Measurements from ENCODE around the gene PTPRN2. TPM values are rescaled to one million over a fixed set of nuclear protein-coding genes. Genes with fewer than 3 reads are reported as not detected.
A peak's percentile ranks its signal among the peaks of the same experiment; 100 is the strongest.

Gene PTPRN2
- total and polyA plus RNA-seq, 7 donors, result 0.47 to 0.82 (median 0.51) TPM

DNA sequence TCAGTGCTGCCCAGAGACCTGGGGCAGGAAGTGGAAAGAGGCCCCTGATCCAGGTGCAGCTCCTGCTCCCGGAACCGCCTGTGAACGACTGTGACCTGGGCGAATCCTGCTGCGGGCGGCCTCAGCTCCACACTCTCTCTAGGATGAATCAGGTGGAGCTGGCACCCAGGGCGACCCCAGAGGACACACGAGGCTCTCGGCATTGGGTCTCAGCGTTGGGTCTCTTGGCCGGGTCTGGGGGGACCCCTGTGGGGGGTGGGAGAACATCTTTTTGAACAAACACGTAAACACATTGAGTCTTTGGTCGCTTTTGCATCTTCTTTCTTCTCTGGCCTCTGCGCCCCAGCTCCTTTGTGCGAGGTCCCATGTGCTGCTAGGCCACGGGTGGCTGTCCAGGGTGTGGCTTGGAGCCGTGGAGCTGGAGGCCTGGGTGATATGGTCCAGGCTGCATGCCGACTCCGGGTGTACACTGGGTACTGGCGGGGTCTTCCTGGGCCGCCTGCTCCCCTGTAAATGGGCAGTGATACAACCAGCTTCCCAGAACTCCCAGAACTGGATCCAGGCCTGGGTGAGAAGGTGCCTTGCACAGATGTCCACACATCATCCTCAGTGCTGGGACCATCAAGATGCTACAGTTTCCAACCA lies 815.0 kb downstream of the PTPRN2 start:
- WGBS, 3 donors, result 81 to 89% (median 85%) methylated on average over 21 of the region's 21 CpGs
- H3K36me3 ChIP-seq (ENCODE audit: insufficient read depth in 1 of 2, low read depth in 1 of 2), result no peaks in the 10 kb centered on the region
- H3K4me1 ChIP-seq, result no peaks in the 10 kb centered on the region
- H3K9me3 ChIP-seq, result peaks cover 3% of the 10 kb centered on the region
- peaks cover 0 to 6% (median 2%) of the 10 kb centered on the region in 3 donors for H3K27me3 ChIP-seq (ENCODE audit: insufficient read depth in 3 of 3, low read length in 2 of 3)
- TF ChIP-seq CTCF (IDR thresholded peaks at IDR 0.05), result no peak
- H3K27ac ChIP-seq, result no peak overlapping the region
- ATAC-seq, result no peak
- intact Hi-C loops (cut with DNase I), result no loop called here
- no peak overlapping the region for H3K4me3 ChIP-seq
- peak in 1 of 2 donors; percentile 30 for DNase-seq

DNA sequence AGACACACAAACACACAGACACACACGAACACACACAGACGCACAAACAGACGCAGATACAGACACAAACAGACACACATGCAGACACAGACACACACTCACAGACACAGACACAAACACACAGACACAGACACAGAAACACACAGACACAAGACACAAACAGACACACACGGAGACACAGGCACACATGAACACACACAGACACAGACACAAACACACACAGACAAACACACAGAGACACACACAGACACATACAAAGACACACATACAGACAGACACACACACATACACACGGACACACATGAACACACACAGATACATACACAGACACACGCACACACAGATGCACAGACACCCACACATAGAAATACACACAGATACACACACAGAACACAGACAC lies 815.9 kb downstream of the PTPRN2 start:
- H3K27ac ChIP-seq, result no peak overlapping the region
- no peaks in the 10 kb centered on the region for H3K36me3 ChIP-seq (ENCODE audit: insufficient read depth in 1 of 2, low read depth in 1 of 2)
- no peak for DNase-seq
- no peak for ATAC-seq
- TF ChIP-seq CTCF (IDR thresholded peaks at IDR 0.05), result no peak
- H3K9me3 ChIP-seq, result peaks cover 3% of the 10 kb centered on the region
- H3K4me1 ChIP-seq, result no peaks in the 10 kb centered on the region
- peaks cover 0 to 6% (median 2%) of the 10 kb centered on the region in 3 donors for H3K27me3 ChIP-seq (ENCODE audit: insufficient read depth in 3 of 3, low read length in 2 of 3)
- intact Hi-C loops (cut with DNase I), result no loop called here
- no peak overlapping the region for H3K4me3 ChIP-seq
- 94 to 100% (median 97%) methylated on average over 6 of the region's 6 CpGs for WGBS, 3 donors

GRCh38 chr7:157770716-157771320 lies 816.8 kb downstream of the PTPRN2 start:
- intact Hi-C loops (cut with DNase I), result no loop called here
- Histone ChIP-seq H3K27ac (no peak overlapping the region), H3K4me1 (no peaks in the 10 kb centered on the region), H3K4me3 (no peak overlapping the region), H3K27me3 (ENCODE audit: insufficient read depth in 3 of 3, low read length in 2 of 3) (peaks cover 0 to 6% (median 2%) of the 10 kb centered on the region in 3 donors), H3K9me3 (peaks cover 3% of the 10 kb centered on the region), H3K36me3 (ENCODE audit: insufficient read depth in 1 of 2, low read depth in 1 of 2) (no peaks in the 10 kb centered on the region)
- WGBS, 3 donors, result 89 to 95% (median 90%) methylated on average over 13 of the region's 13 CpGs
- TF ChIP-seq CTCF (IDR thresholded peaks at IDR 0.05), result no peak
- DNase-seq (peak in 1 of 2 donors; percentile 22), ATAC-seq (no peak)

DNA sequence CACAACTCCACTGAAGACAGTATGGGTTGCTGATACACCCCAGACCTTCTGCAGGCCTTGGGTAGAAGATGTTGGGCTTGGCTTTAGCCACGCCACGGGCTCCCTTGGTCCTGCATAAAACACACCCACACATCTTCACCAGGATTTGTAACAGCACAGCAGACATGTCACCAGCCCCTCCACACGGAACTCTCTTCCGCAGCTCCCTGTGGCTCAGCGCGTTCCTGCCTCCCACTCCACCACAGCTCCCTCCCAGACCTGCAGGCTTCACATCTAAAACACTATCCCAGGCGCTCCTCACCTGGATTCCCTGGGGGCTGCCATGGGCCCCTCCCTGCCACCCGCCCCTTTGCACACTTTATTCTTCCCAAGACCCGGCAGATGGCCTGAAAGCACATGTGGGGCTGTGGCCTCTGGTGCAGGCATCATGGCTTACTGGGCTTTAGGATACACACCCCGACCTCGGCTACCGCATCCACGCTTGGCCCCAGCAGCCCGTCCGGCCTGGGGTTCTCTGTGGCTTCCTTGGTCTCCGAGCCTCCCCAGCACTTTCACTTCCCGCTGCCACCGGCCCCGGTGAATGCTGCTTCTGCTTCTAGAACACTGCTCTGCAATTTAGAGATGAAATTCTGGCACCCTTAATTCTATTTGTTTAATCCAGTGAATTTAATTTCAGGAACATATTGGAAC lies 818.0 kb downstream of the PTPRN2 start:
- intact Hi-C loops (cut with DNase I), result no loop called here
- Histone ChIP-seq H3K27me3 (ENCODE audit: insufficient read depth in 3 of 3, low read length in 2 of 3) (peaks cover 0 to 6% (median 2%) of the 10 kb centered on the region in 3 donors), H3K4me1 (no peaks in the 10 kb centered on the region), H3K9me3 (peaks cover 3% of the 10 kb centered on the region), H3K4me3 (no peak overlapping the region), H3K27ac (no peak overlapping the region), H3K36me3 (ENCODE audit: insufficient read depth in 1 of 2, low read depth in 1 of 2) (no peaks in the 10 kb centered on the region)
- no peak for ATAC-seq
- peak in 1 of 2 donors; percentile 20 for DNase-seq
- 77 to 81% (median 79%) methylated on average over 19 of the region's 19 CpGs for WGBS, 3 donors
- TF ChIP-seq CTCF (IDR thresholded peaks at IDR 0.05), result no peak

All from psoas muscle (tissue), 8 donors.